Natural killer cell treated with Interleukin-12 subunit alpha and Interleukin-12 subunit beta and Interleukin-15 and Interleukin-18, amount 100 ng/mL, for 72 hours (primary cell): Measurements from ENCODE around the gene MOB2. TPM values are rescaled to one million over a fixed set of nuclear protein-coding genes. Genes with fewer than 3 reads are reported as not detected.

Source experiments
- ATAC-seq, 2 donors: fragments of 150-1000 bp; cut with Tn5 transposase in 1 of 2; sonication (Bioruptor Pico), chemical (Tn5 transposase) in 1 of 2; 2 replicates each; pipeline ENCODE4 v1.10.0; 2021
- DNase-seq: peaks from one replicate; pipeline ENCODE4 v3.0.0; 2022; ENCODE audit warnings: low spot score
- H3K27ac Mint-ChIP-seq, 2 donors: 1 replicate in 1 of 2; 2 replicates in 1 of 2; pipeline ENCODE4 v1.8.0; 2022; ENCODE audit warnings: mixed read lengths in 2 of 2, mild to moderate bottlenecking in 1 of 2, moderate library complexity in 1 of 2
- H3K27me3 Mint-ChIP-seq, 2 donors: 1 replicate in 1 of 2; 2 replicates in 1 of 2; pipeline ENCODE4 v1.8.0; 2022; ENCODE audit warnings: mixed read lengths in 2 of 2
- H3K36me3 Mint-ChIP-seq: one replicate; pipeline ENCODE4 v1.8.0; 2022; ENCODE audit warnings: mixed read lengths
- H3K4me1 Mint-ChIP-seq, 2 donors: 1 replicate in 1 of 2; 2 replicates in 1 of 2; pipeline ENCODE4 v1.8.0; 2022; ENCODE audit warnings: low read depth in 2 of 2, mixed read lengths in 2 of 2, mild to moderate bottlenecking in 1 of 2
- H3K4me3 Mint-ChIP-seq: one replicate; pipeline ENCODE4 v1.8.0; 2022; ENCODE audit warnings: mixed read lengths
- H3K9me3 Mint-ChIP-seq: 2 replicates; pipeline ENCODE4 v1.8.0; 2022; ENCODE audit warnings: mixed read lengths
- total RNA-seq, 2 donors: library from RNA; stranded (reverse); gene quantifications; one replicate each; pipeline ENCODE4 v1.2.3, GENCODE V29; 2022

MOB2 gene
- total RNA-seq, 2 donors from 2014 or later: 40.0 to 42.7 TPM

- H3K27me3 Mint-ChIP-seq: no peaks in the 10 kb centered on the region
- no peak overlapping the region for H3K27ac Mint-ChIP-seq
- H3K9me3 Mint-ChIP-seq: no peaks in the 10 kb centered on the region
- no peaks in the 10 kb centered on the region for H3K36me3 Mint-ChIP-seq
- peaks cover 38 to 39% of the 10 kb centered on the region in 2 donors for H3K4me1 Mint-ChIP-seq
- H3K4me3 Mint-ChIP-seq: no peak overlapping the region
- no peak for ATAC-seq
- DNase-seq: no peak
Measured at GRCh38 chr11:1523077-1523476, 36.5 kb upstream of the MOB2 start.

GRCh38 chr11:1522081-1522424 lies 35.5 kb upstream of the MOB2 start:
- Mint-ChIP-seq H3K4me3 (no peak overlapping the region), H3K4me1 (peaks cover 46 to 48% of the 10 kb centered on the region in 2 donors), H3K36me3 (no peaks in the 10 kb centered on the region), H3K9me3 (no peaks in the 10 kb centered on the region), H3K27ac (no peak overlapping the region), H3K27me3 (no peaks in the 10 kb centered on the region)
- DNase-seq (no peak), ATAC-seq (peak in 1 of 2 donors; percentile 3)

- Mint-ChIP-seq H3K27me3 (no peaks in the 10 kb centered on the region), H3K4me3 (peak overlapping the region; percentile 38), H3K27ac (peak overlapping the region; percentile 8 to 25), H3K9me3 (no peaks in the 10 kb centered on the region), H3K36me3 (no peaks in the 10 kb centered on the region), H3K4me1 (peaks cover 49 to 51% of the 10 kb centered on the region in 2 donors)
- DNase-seq (no peak), ATAC-seq (peak; percentile 65 to 70)
Measured at GRCh38 chr11:1521382-1522080, 35.0 kb upstream of the MOB2 start.

GRCh38 chr11:1520663-1521267 lies 34.2 kb upstream of the MOB2 start:
- no peaks in the 10 kb centered on the region for H3K9me3 Mint-ChIP-seq
- H3K4me1 Mint-ChIP-seq: peaks cover 56 to 57% of the 10 kb centered on the region in 2 donors
- peak overlapping the region; percentile 38 for H3K4me3 Mint-ChIP-seq
- no peak for DNase-seq
- H3K27me3 Mint-ChIP-seq: no peaks in the 10 kb centered on the region
- no peaks in the 10 kb centered on the region for H3K36me3 Mint-ChIP-seq
- ATAC-seq: no peak
- H3K27ac Mint-ChIP-seq: peak overlapping the region in 1 of 2 donors; percentile 8

- H3K4me3 Mint-ChIP-seq: no peak overlapping the region
- ATAC-seq (no peak), DNase-seq (no peak)
- H3K27me3 Mint-ChIP-seq: no peaks in the 10 kb centered on the region
- H3K4me1 Mint-ChIP-seq: peaks cover 57 to 58% of the 10 kb centered on the region in 2 donors
- H3K27ac Mint-ChIP-seq: peak overlapping the region in 1 of 2 donors; percentile 8
- H3K9me3 Mint-ChIP-seq: no peaks in the 10 kb centered on the region
- no peaks in the 10 kb centered on the region for H3K36me3 Mint-ChIP-seq
Measured at GRCh38 chr11:1520209-1520662, 33.7 kb upstream of the MOB2 start.

GRCh38 chr11:1519028-1520010 lies 32.7 kb upstream of the MOB2 start:
- Mint-ChIP-seq H3K36me3 (no peaks in the 10 kb centered on the region), H3K27ac (no peak overlapping the region), H3K9me3 (no peaks in the 10 kb centered on the region), H3K4me1 (peaks cover 61 to 62% of the 10 kb centered on the region in 2 donors), H3K27me3 (no peaks in the 10 kb centered on the region), H3K4me3 (no peak overlapping the region)
- no peak for DNase-seq
- no peak for ATAC-seq

GRCh38 chr11:1518301-1518700 lies 31.7 kb upstream of the MOB2 start:
- Mint-ChIP-seq H3K4me1 (peaks cover 62 to 67% of the 10 kb centered on the region in 2 donors), H3K27ac (no peak overlapping the region), H3K4me3 (no peak overlapping the region), H3K36me3 (no peaks in the 10 kb centered on the region), H3K9me3 (peaks cover 3% of the 10 kb centered on the region), H3K27me3 (no peaks in the 10 kb centered on the region)
- DNase-seq (no peak), ATAC-seq (no peak)

GRCh38 chr11:1517117-1518005 lies 30.8 kb upstream of the MOB2 start:
- peaks cover 62 to 65% of the 10 kb centered on the region in 2 donors for H3K4me1 Mint-ChIP-seq
- H3K27ac Mint-ChIP-seq: no peak overlapping the region
- no peak overlapping the region for H3K4me3 Mint-ChIP-seq
- ATAC-seq (no peak), DNase-seq (no peak)
- no peaks in the 10 kb centered on the region for H3K36me3 Mint-ChIP-seq
- H3K27me3 Mint-ChIP-seq: no peaks in the 10 kb centered on the region
- peaks cover 4% of the 10 kb centered on the region for H3K9me3 Mint-ChIP-seq

GRCh38 chr11:1516273-1517067 lies 29.9 kb upstream of the MOB2 start:
- no peak for DNase-seq
- no peak overlapping the region for H3K27ac Mint-ChIP-seq
- peak overlapping the region; percentile 32 for H3K4me3 Mint-ChIP-seq

GRCh38 chr11:1515082-1516060 lies 28.8 kb upstream of the MOB2 start:
- peak overlapping the region; percentile 32 for H3K4me3 Mint-ChIP-seq
- ATAC-seq: peak; percentile 75 to 78
- peaks cover 4% of the 10 kb centered on the region for H3K9me3 Mint-ChIP-seq
- H3K4me1 Mint-ChIP-seq: peaks cover 48 to 58% of the 10 kb centered on the region in 2 donors
- H3K27ac Mint-ChIP-seq: no peak overlapping the region
- no peaks in the 10 kb centered on the region for H3K36me3 Mint-ChIP-seq
- H3K27me3 Mint-ChIP-seq: no peaks in the 10 kb centered on the region
- peak; percentile 79 for DNase-seq

More at GRCh38 chr11:1516273-1517067, 29.9 kb upstream of the MOB2 start:
- ATAC-seq: peak in 1 of 2 donors; percentile 45
- Mint-ChIP-seq H3K9me3 (peaks cover 4% of the 10 kb centered on the region), H3K27me3 (no peaks in the 10 kb centered on the region), H3K4me1 (peaks cover 59 to 63% of the 10 kb centered on the region in 2 donors), H3K36me3 (no peaks in the 10 kb centered on the region)

GRCh38 chr11:1514336-1515061 lies 27.9 kb upstream of the MOB2 start:
- no peak overlapping the region for H3K4me3 Mint-ChIP-seq
- peak overlapping the region in 1 of 2 donors; percentile 58 for H3K27ac Mint-ChIP-seq
- DNase-seq (no peak), ATAC-seq (no peak)
- H3K27me3 Mint-ChIP-seq: no peaks in the 10 kb centered on the region
- H3K9me3 Mint-ChIP-seq: peaks cover 4% of the 10 kb centered on the region
- peaks cover 47 to 58% of the 10 kb centered on the region in 2 donors for H3K4me1 Mint-ChIP-seq
- H3K36me3 Mint-ChIP-seq: no peaks in the 10 kb centered on the region
